SK-N-SH (cell line): Measurements from ENCODE around the gene FRMD5. TPM values are rescaled to one million over a fixed set of nuclear protein-coding genes. Genes with fewer than 3 reads are reported as not detected.
A peak's percentile ranks its signal among the peaks of the same experiment; 100 is the strongest.

Experiments used
- CTCF ChIA-PET: fragments of 300-600, 350-600 bp; formaldehyde crosslinking; extraction: SDS; loops from one replicate; lab custom pipeline; 2021; lab: Yijun Ruan, JAX
- POLR2A ChIA-PET: fragments of 350-600 bp; sonication (Branson Sonifier 250); formaldehyde crosslinking; extraction: SDS; loops from one replicate; lab custom pipeline; 2020; ENCODE audit warnings: antibody characterized with exemption, inconsistent platforms; lab: Yijun Ruan, JAX
- DNase-seq: peaks from one replicate; pipeline ENCODE4 v3.0.0; 2012
- H2AFZ ChIP-seq: fragments of 200-600 bp; sonication (generic); 2 replicates; pipeline ENCODE4 v1.8.1; 2016; ENCODE audit warnings: antibody characterized with exemption, mild to moderate bottlenecking, low read depth
- H3F3A ChIP-seq: fragments of 200-600 bp; sonication (generic); replicated peaks from 2 replicates; pipeline ENCODE3; 2016; ENCODE audit warnings: antibody characterized with exemption, mild to moderate bottlenecking; ENCODE audit not compliant: insufficient read depth
- H3K27ac ChIP-seq, 2 experiments: fragments of 200-500 bp in 1 of 2; fragments of 200-600 bp in 1 of 2; sonication (Bioruptor generic) in 1 of 2; sonication (generic), shearing (Covaris generic) in 1 of 2; 2 replicates each; pipeline versions ENCODE4 v1.5.1 to v1.6.1; 2014 to 2016; ENCODE audit warnings: low read depth in 2 of 2, inconsistent platforms in 1 of 2, low read length in 1 of 2, mild to moderate bottlenecking in 1 of 2, mixed read lengths in 1 of 2
- H3K27me3 ChIP-seq: fragments of 200-600 bp; sonication (generic), shearing (Covaris generic); 2 replicates; pipeline ENCODE4 v1.6.1; 2016; ENCODE audit warnings: mixed run types; ENCODE audit not compliant: insufficient read depth
- H3K36me3 ChIP-seq, 2 experiments: fragments of 200-500 bp in 1 of 2; fragments of 200-600 bp in 1 of 2; sonication (Bioruptor generic) in 1 of 2; sonication (generic) in 1 of 2; replicated peaks in 1 of 2; 2 replicates each; pipeline versions ENCODE3 to v1.5.1; 2014 to 2016; ENCODE audit warnings: low read length in 1 of 2, mild to moderate bottlenecking in 1 of 2; ENCODE audit not compliant: insufficient read depth in 2 of 2, control insufficient read depth in 1 of 2
- H3K4me1 ChIP-seq, 2 experiments: fragments of 200-500 bp in 1 of 2; fragments of 200-600 bp in 1 of 2; sonication (Bioruptor generic) in 1 of 2; sonication (generic), shearing (Covaris generic) in 1 of 2; 2 replicates each; pipeline versions ENCODE4 v1.5.1 to v1.6.1; 2014 to 2016; ENCODE audit warnings: low read depth in 1 of 2, low read length in 1 of 2, mixed run types in 1 of 2; ENCODE audit not compliant: insufficient read depth in 2 of 2, control insufficient read depth in 1 of 2
- H3K4me2 ChIP-seq: fragments of 200-600 bp; sonication (generic), shearing (Covaris generic); 2 replicates; pipeline ENCODE4 v1.6.1; 2017; ENCODE audit warnings: mixed run types
- H3K4me3 ChIP-seq, 2 experiments: fragments of 200-500 bp in 1 of 2; fragments of 200-600 bp in 1 of 2; sonication (Bioruptor generic) in 1 of 2; sonication (generic), shearing (Covaris generic) in 1 of 2; 2 replicates each; pipeline versions ENCODE4 v1.5.1 to v1.8.1; 2014 to 2016; ENCODE audit warnings: low read depth in 2 of 2, inconsistent platforms in 1 of 2, low read length in 1 of 2, mild to moderate bottlenecking in 1 of 2, mixed read lengths in 1 of 2, moderate library complexity in 1 of 2
- H3K79me2 ChIP-seq: fragments of 200-600 bp; sonication (generic); 2 replicates; pipeline ENCODE4 v1.8.1; 2017; ENCODE audit warnings: mild to moderate bottlenecking; ENCODE audit not compliant: insufficient read depth
- H3K9ac ChIP-seq: fragments of 200-600 bp; sonication (generic); 2 replicates; pipeline ENCODE4 v1.6.1; 2017; ENCODE audit warnings: mixed run types
- H3K9me2 ChIP-seq: fragments of 200-600 bp; sonication (generic); 2 replicates; pipeline ENCODE4 v1.6.1; 2017; ENCODE audit warnings: mixed run types
- H3K9me3 ChIP-seq: fragments of 200-600 bp; sonication (generic); 2 replicates; pipeline ENCODE4 v1.6.1; 2017; ENCODE audit warnings: mixed run types, mild to moderate bottlenecking, moderate library complexity
- H4K20me1 ChIP-seq: fragments of 200-600 bp; sonication (generic); 2 replicates; pipeline ENCODE4 v1.6.1; 2017; ENCODE audit warnings: mild to moderate bottlenecking, mixed run types; ENCODE audit not compliant: insufficient read depth
- EZH2phosphoT487 ChIP-seq: fragments of 200-600 bp; sonication (generic); IDR thresholded peaks from 2 replicates; pipeline ENCODE4 v1.6.1; 2017; ENCODE audit warnings: low read depth, mixed run types, mild to moderate bottlenecking, antibody characterized with exemption, moderate library complexity, borderline replicate concordance
- FOSL2 ChIP-seq: IDR thresholded peaks from 2 replicates; pipeline ENCODE4 v1.4.0; 2012; ENCODE audit warnings: low read depth, mild to moderate bottlenecking, moderate library complexity, borderline replicate concordance
- FOXM1 ChIP-seq: IDR thresholded peaks from 2 replicates; pipeline ENCODE4 v1.4.0; 2012; ENCODE audit warnings: low read depth, mild to moderate bottlenecking
- GABPA ChIP-seq: IDR thresholded peaks from 2 replicates; pipeline ENCODE4 v1.4.0; 2012; ENCODE audit warnings: low read depth, mild to moderate bottlenecking
- GATA2 ChIP-seq: sonication (generic); formaldehyde crosslinking; IDR thresholded peaks from 2 replicates; pipeline ENCODE4 v1.5.0; 2020; ENCODE audit warnings: mild to moderate bottlenecking, missing genetic modification reagents
- NFIC ChIP-seq: IDR thresholded peaks from 2 replicates; pipeline ENCODE4 v1.4.0; 2012; ENCODE audit warnings: borderline replicate concordance
- PBX3 ChIP-seq: IDR thresholded peaks from 2 replicates; pipeline ENCODE4; 2012
- RAD21 ChIP-seq: IDR thresholded peaks from 2 replicates; pipeline ENCODE4 v1.6.1; 2012; ENCODE audit warnings: mild to moderate bottlenecking, low read length
- RFX5 ChIP-seq: IDR thresholded peaks from 2 replicates; pipeline ENCODE4 v1.6.1; 2012; ENCODE audit warnings: mild to moderate bottlenecking, improper control_type of control experiment, low read length
- SIN3A ChIP-seq: IDR thresholded peaks from 2 replicates; pipeline ENCODE4 v1.6.1; 2012; ENCODE audit warnings: low read depth, mild to moderate bottlenecking, low read length, moderate library complexity, borderline replicate concordance
- WGBS: methylation state at CpG from one replicate; pipeline ENCODE4 v1.1.6; 2017; ENCODE audit warnings: low lambda C conversion rate; 5-methylcytosine and 5-hydroxymethylcytosine counted together
- polyA plus RNA-seq, 3 experiments: library from polyadenylated mRNA; depleted of rRNA; stranded (reverse); fragments of >200 nt; gene quantifications; 2 replicates each; pipeline ENCODE4 v1.2.3, GENCODE V29; 2012
- TF ChIP-seq, protein P1 (sequence below): fragments of 200-600 bp; sonication (generic); IDR thresholded peaks from 2 replicates; pipeline ENCODE4 v1.6.1; 2017; ENCODE audit warnings: antibody characterized with exemption, mild to moderate bottlenecking, moderate library complexity

FRMD5 gene
- polyA plus RNA-seq, 1 of the 3 experiments (the other 2 are of a cell fraction): 24.8 TPM

GRCh38 chr15:44015545-44016305 is 179.3 kb downstream of the FRMD5 start:
- Histone ChIP-seq H3K36me3 (no peaks in the 10 kb centered on the region), H3K27me3 (no peaks in the 10 kb centered on the region), H3K9me2 (no peaks in the 10 kb centered on the region), H4K20me1 (peaks cover 7% of the 10 kb centered on the region; the same call in 1 of the 2 replicates), H3K27ac (no peak overlapping the region), H3K9me3 (no peaks in the 10 kb centered on the region), H3K9ac (no peak overlapping the region), H3K4me1 (peaks cover 0 to 2% of the 10 kb centered on the region in 2 experiments; a peak in 2 of 4 replicates), H3K79me2 (peaks cover 11% of the 10 kb centered on the region; the same call in 1 of the 2 replicates), H3F3A (no peaks in the 10 kb centered on the region), H2AFZ (no peak overlapping the region), H3K4me3 (no peak overlapping the region), H3K4me2 (no peak overlapping the region)
- no peak for TF ChIP-seq RAD21
- TF ChIP-seq GABPA: no peak
- no peak for TF ChIP-seq RFX5
- TF ChIP-seq GATA2 (CRISPR knock-in tag): peak; percentile 19; the same call in 1 of the 2 replicates
- TF ChIP-seq, protein P1, sequence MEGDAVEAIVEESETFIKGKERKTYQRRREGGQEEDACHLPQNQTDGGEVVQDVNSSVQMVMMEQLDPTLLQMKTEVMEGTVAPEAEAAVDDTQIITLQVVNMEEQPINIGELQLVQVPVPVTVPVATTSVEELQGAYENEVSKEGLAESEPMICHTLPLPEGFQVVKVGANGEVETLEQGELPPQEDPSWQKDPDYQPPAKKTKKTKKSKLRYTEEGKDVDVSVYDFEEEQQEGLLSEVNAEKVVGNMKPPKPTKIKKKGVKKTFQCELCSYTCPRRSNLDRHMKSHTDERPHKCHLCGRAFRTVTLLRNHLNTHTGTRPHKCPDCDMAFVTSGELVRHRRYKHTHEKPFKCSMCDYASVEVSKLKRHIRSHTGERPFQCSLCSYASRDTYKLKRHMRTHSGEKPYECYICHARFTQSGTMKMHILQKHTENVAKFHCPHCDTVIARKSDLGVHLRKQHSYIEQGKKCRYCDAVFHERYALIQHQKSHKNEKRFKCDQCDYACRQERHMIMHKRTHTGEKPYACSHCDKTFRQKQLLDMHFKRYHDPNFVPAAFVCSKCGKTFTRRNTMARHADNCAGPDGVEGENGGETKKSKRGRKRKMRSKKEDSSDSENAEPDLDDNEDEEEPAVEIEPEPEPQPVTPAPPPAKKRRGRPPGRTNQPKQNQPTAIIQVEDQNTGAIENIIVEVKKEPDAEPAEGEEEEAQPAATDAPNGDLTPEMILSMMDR: no peak
- TF ChIP-seq PBX3: no peak
- peak; percentile 30 for DNase-seq
- POLR2A ChIA-PET: no interaction called here
- WGBS: 77% methylated on average over 3 of the region's 3 CpGs
- CTCF ChIA-PET: no interaction called here

- no peak for TF ChIP-seq NFIC
- TF ChIP-seq FOSL2: no peak
- no peak for TF ChIP-seq EZH2phosphoT487
- no peak for TF ChIP-seq FOXM1
- TF ChIP-seq SIN3A: no peak
- TF ChIP-seq RFX5: no peak
- 86% methylated on average over 5 of the region's 5 CpGs for WGBS
- H3K4me2 ChIP-seq: no peak overlapping the region
- H3K27me3 ChIP-seq: no peaks in the 10 kb centered on the region
- H3K27ac ChIP-seq: no peak overlapping the region
- no peaks in the 10 kb centered on the region for H3K9me2 ChIP-seq
- peaks cover 9% of the 10 kb centered on the region for H3F3A ChIP-seq
- peaks cover 24% of the 10 kb centered on the region for H4K20me1 ChIP-seq
- H3K36me3 ChIP-seq: peaks cover 0 to 2% of the 10 kb centered on the region in 2 experiments
- no peak for DNase-seq
- H3K4me1 ChIP-seq: peaks cover 2 to 11% of the 10 kb centered on the region in 2 experiments
- no peak overlapping the region for H3K4me3 ChIP-seq
- H3K79me2 ChIP-seq: peaks cover 13% of the 10 kb centered on the region
- H2AFZ ChIP-seq: no peak overlapping the region
- CTCF ChIA-PET: no interaction called here
- no peak overlapping the region for H3K9ac ChIP-seq
- POLR2A ChIA-PET: no interaction called here
- H3K9me3 ChIP-seq: no peaks in the 10 kb centered on the region
Observed at GRCh38 chr15:44011238-44011854, 183.7 kb downstream of the FRMD5 start.
